CD14-positive monocyte (primary cell): ENCODE measurements around the gene VSIR. TPM values are rescaled to one million over a fixed set of nuclear protein-coding genes. Genes with fewer than 3 reads are reported as not detected.
A peak's percentile ranks its signal among the peaks of the same experiment; 100 is the strongest.

Experiments
- DNase-seq, 3 donors: peaks; one replicate each; pipeline ENCODE4 v3.0.0-alpha.2; 2011 to 2022
- H2AFZ ChIP-seq: 2 replicates; pipeline ENCODE4 v1.6.0; 2012; ENCODE audit warnings: mild to moderate bottlenecking, low read depth, low read length, inconsistent platforms; ENCODE audit not compliant: insufficient read depth, poor library complexity, severe bottlenecking
- H3K27ac ChIP-seq, 2 donors: 1 replicate in 1 of 2; 2 replicates in 1 of 2; pipeline ENCODE4 v1.5.1; 2012 to 2013; ENCODE audit warnings: low read length in 2 of 2, control low read depth in 1 of 2, inconsistent platforms in 1 of 2, low read depth in 1 of 2, mild to moderate bottlenecking in 1 of 2
- H3K27me3 ChIP-seq, 2 donors: one replicate each; pipeline versions ENCODE4 v1.6.0 to v1.6.1; 2011 to 2013; ENCODE audit warnings: low read length in 2 of 2; ENCODE audit not compliant: control insufficient read depth in 2 of 2, insufficient read depth in 2 of 2
- H3K36me3 ChIP-seq, 2 donors: replicated peaks in 1 of 2; 1 replicate in 1 of 2; 2 replicates in 1 of 2; pipeline versions ENCODE4 v1.5.1 to v1.6.1; 2012 to 2013; ENCODE audit warnings: low read length in 2 of 2, control low read depth in 1 of 2, inconsistent platforms in 1 of 2, mild to moderate bottlenecking in 1 of 2; ENCODE audit not compliant: insufficient read depth in 2 of 2, control insufficient read depth in 1 of 2
- H3K4me1 ChIP-seq, 2 donors: 1 replicate in 1 of 2; 2 replicates in 1 of 2; pipeline versions ENCODE4 v1.5.1 to v1.6.1; 2012 to 2013; ENCODE audit warnings: low read length in 2 of 2, control low read depth in 1 of 2, inconsistent platforms in 1 of 2, mild to moderate bottlenecking in 1 of 2, moderate library complexity in 1 of 2; ENCODE audit not compliant: insufficient read depth in 2 of 2, control insufficient read depth in 1 of 2
- H3K4me2 ChIP-seq: replicated peaks from 2 replicates; pipeline ENCODE3; 2012; ENCODE audit warnings: low read length, moderate library complexity, mild to moderate bottlenecking; ENCODE audit not compliant: poor library complexity, severe bottlenecking; ENCODE audit errors: extremely low read depth
- H3K4me3 ChIP-seq, 3 experiments: fragments of 200-600 bp in 1 of 3; sonication (generic) in 1 of 3; replicated peaks in 1 of 3; 1 replicate in 2 of 3; 2 replicates in 1 of 3; pipeline ENCODE4 v1.5.1; 2011 to 2013; ENCODE audit warnings: low read length in 3 of 3, mild to moderate bottlenecking in 3 of 3, control low read depth in 2 of 3, low read depth in 2 of 3, inconsistent platforms in 1 of 3, moderate library complexity in 1 of 3
- H3K79me2 ChIP-seq: 2 replicates; pipeline ENCODE4 v1.6.0; 2012; ENCODE audit warnings: mild to moderate bottlenecking, control low read depth, inconsistent platforms, low read length, moderate library complexity; ENCODE audit not compliant: insufficient read depth
- H3K9ac ChIP-seq: 2 replicates; pipeline ENCODE4 v1.6.0; 2017; ENCODE audit warnings: low read length, mild to moderate bottlenecking; ENCODE audit not compliant: insufficient read depth, poor library complexity, severe bottlenecking
- H3K9me3 ChIP-seq, 2 donors: replicated peaks in 1 of 2; 1 replicate in 1 of 2; 2 replicates in 1 of 2; pipeline versions ENCODE4 v1.5.1 to v1.6.1; 2012 to 2013; ENCODE audit warnings: low read length in 2 of 2, control low read depth in 1 of 2; ENCODE audit not compliant: control insufficient read depth in 1 of 2, insufficient read depth in 1 of 2
- H4K20me1 ChIP-seq: 2 replicates; pipeline ENCODE4 v1.6.0; 2012; ENCODE audit warnings: mild to moderate bottlenecking, low read length, control low read depth, moderate library complexity; ENCODE audit not compliant: insufficient read depth
- H3K27ac Mint-ChIP-seq, 7 donors: one replicate each; pipeline ENCODE4 v1.8.0; 2020; ENCODE audit warnings: mild to moderate bottlenecking in 7 of 7, mixed read lengths in 7 of 7, moderate library complexity in 6 of 7, inconsistent platforms in 2 of 7
- H3K27me3 Mint-ChIP-seq, 3 donors: one replicate each; pipeline ENCODE4 v1.8.0; 2021 to 2022; ENCODE audit warnings: low read depth in 3 of 3, mild to moderate bottlenecking in 3 of 3, mixed read lengths in 3 of 3, moderate library complexity in 3 of 3, inconsistent platforms in 1 of 3
- H3K36me3 Mint-ChIP-seq, 2 donors: one replicate each; pipeline ENCODE4 v1.8.0; 2020; ENCODE audit warnings: mixed read lengths in 2 of 2, inconsistent platforms in 1 of 2, mild to moderate bottlenecking in 1 of 2
- H3K4me1 Mint-ChIP-seq: one replicate; pipeline ENCODE4 v1.8.0; 2020; ENCODE audit warnings: mild to moderate bottlenecking, mixed read lengths
- H3K4me3 Mint-ChIP-seq, 2 donors: one replicate each; pipeline ENCODE4 v1.8.0; 2020; ENCODE audit warnings: mild to moderate bottlenecking in 2 of 2, mixed read lengths in 2 of 2, moderate library complexity in 1 of 2
- H3K9me3 Mint-ChIP-seq, 7 donors: one replicate each; pipeline ENCODE4 v1.8.0; 2020 to 2022; ENCODE audit warnings: mixed read lengths in 7 of 7, mild to moderate bottlenecking in 6 of 7, moderate library complexity in 6 of 7, inconsistent platforms in 2 of 7
- CTCF ChIP-seq: fragments of 200-600 bp; IDR thresholded peaks from one replicate; pipeline ENCODE4 v1.8.0; 2022; ENCODE audit warnings: antibody characterized with exemption, mild to moderate bottlenecking
- WGBS: methylation state at CpG from one replicate; pipeline ENCODE4 v1.1.5; 2013; ENCODE audit warnings: missing lambda C conversion rate; ENCODE audit not compliant: insufficient coverage; 5-methylcytosine and 5-hydroxymethylcytosine counted together
- intact Hi-C, 2 donors: fragments of 100-400 bp; cut with micrococcal nuclease; formaldehyde crosslinking; loops; one replicate each; pipeline versions ENCODE4 v1.15.0 to v1.15.1; 2023
- polyA plus RNA-seq, 3 donors: library from polyadenylated mRNA; depleted of rRNA in 1 of 3; unstranded in 2 of 3; stranded (reverse) in 1 of 3; fragments of 300-500 nt in 2 of 3; fragments of >200 nt in 1 of 3; fragmentation: Illumina TruSeq in 2 of 3; gene quantifications; 1 replicate in 2 of 3; 2 replicates in 1 of 3; pipeline ENCODE4 v1.2.3, GENCODE V29; 2012 to 2021

VSIR gene
- polyA plus RNA-seq, 3 donors: 635 to 1,133 (median 801) TPM

- no peaks in the 10 kb centered on the region for H3K9me3 ChIP-seq
- peak overlapping the region; percentile 90 to 92 for H3K27ac ChIP-seq
- peak in 1 of 3 donors; percentile 60 for DNase-seq
- H3K27me3 ChIP-seq: no peaks in the 10 kb centered on the region
- no peak for TF ChIP-seq CTCF
- no peak overlapping the region for H2AFZ ChIP-seq
- Mint-ChIP-seq H3K36me3 (peaks cover 46 to 57% of the 10 kb centered on the region in 2 donors), H3K4me1 (peaks cover 76% of the 10 kb centered on the region), H3K27me3 (peaks cover 0 to 2% (median 0%) of the 10 kb centered on the region in 3 donors), H3K4me3 (peak overlapping the region; percentile 97 to 98), H3K9me3 (peaks cover 0 to 4% (median 0%) of the 10 kb centered on the region in 7 donors), H3K27ac (peak overlapping the region; percentile 96 to 98 (median 98))
- peak overlapping the region; percentile 93 to 99 (median 98) for H3K4me3 ChIP-seq
- H4K20me1 ChIP-seq: peaks cover 66% of the 10 kb centered on the region
- peaks cover 94% of the 10 kb centered on the region for H3K79me2 ChIP-seq
- peaks cover 68 to 86% of the 10 kb centered on the region in 2 donors for H3K4me1 ChIP-seq
- H3K4me2 ChIP-seq: peak overlapping the region; percentile 99
- H3K36me3 ChIP-seq: peaks cover 41 to 55% of the 10 kb centered on the region in 2 donors
- intact Hi-C loops: loop anchor here (2.0 to 10.0 kb wide), 6 partner anchors 19 to 397 kb away; no protein-coding TSS in a partner anchor
- H3K9ac ChIP-seq: peak overlapping the region; percentile 93
- 0% methylated on average over 2 of the region's 2 CpGs for WGBS
Observed at GRCh38 chr10:71771821-71772617, 1.3 kb downstream of the VSIR start.

GRCh38 chr10:71771204-71771603 lies 2.1 kb downstream of the VSIR start:
- Histone ChIP-seq H3K27ac (peak overlapping the region; percentile 90 to 92), H3K4me1 (peaks cover 68 to 86% of the 10 kb centered on the region in 2 donors), H2AFZ (no peak overlapping the region), H3K79me2 (peaks cover 98% of the 10 kb centered on the region), H3K4me2 (peak overlapping the region; percentile 99), H3K9me3 (no peaks in the 10 kb centered on the region), H3K4me3 (peak overlapping the region; percentile 93 to 99 (median 98)), H3K36me3 (peaks cover 49 to 63% of the 10 kb centered on the region in 2 donors), H3K9ac (peak overlapping the region; percentile 93), H4K20me1 (peaks cover 74% of the 10 kb centered on the region), H3K27me3 (no peaks in the 10 kb centered on the region)
- peak overlapping the region; percentile 96 to 98 (median 98) for H3K27ac Mint-ChIP-seq
- DNase-seq: no peak
- intact Hi-C loops: loop anchor here in 1 of 2 donors (2.0 to 10.0 kb wide), 4 partner anchors 18 to 396 kb away; no protein-coding TSS in a partner anchor
- peaks cover 0 to 4% (median 0%) of the 10 kb centered on the region in 7 donors for H3K9me3 Mint-ChIP-seq
- peak overlapping the region; percentile 97 to 98 for H3K4me3 Mint-ChIP-seq
- peaks cover 0 to 3% (median 2%) of the 10 kb centered on the region in 3 donors for H3K27me3 Mint-ChIP-seq
- TF ChIP-seq CTCF: no peak
- peaks cover 54 to 65% of the 10 kb centered on the region in 2 donors for H3K36me3 Mint-ChIP-seq
- H3K4me1 Mint-ChIP-seq: peaks cover 76% of the 10 kb centered on the region
- WGBS: 60% methylated on average over 1 of the region's 2 CpGs
